ENCODE data around the gene LRRC43. TPM values are rescaled to one million over a fixed set of nuclear protein-coding genes. Genes with fewer than 3 reads are reported as not detected.

Gene LRRC43
- total RNA-seq, 2 donors from 2014 or later = 2.3 TPM; not detected in 1

DNA sequence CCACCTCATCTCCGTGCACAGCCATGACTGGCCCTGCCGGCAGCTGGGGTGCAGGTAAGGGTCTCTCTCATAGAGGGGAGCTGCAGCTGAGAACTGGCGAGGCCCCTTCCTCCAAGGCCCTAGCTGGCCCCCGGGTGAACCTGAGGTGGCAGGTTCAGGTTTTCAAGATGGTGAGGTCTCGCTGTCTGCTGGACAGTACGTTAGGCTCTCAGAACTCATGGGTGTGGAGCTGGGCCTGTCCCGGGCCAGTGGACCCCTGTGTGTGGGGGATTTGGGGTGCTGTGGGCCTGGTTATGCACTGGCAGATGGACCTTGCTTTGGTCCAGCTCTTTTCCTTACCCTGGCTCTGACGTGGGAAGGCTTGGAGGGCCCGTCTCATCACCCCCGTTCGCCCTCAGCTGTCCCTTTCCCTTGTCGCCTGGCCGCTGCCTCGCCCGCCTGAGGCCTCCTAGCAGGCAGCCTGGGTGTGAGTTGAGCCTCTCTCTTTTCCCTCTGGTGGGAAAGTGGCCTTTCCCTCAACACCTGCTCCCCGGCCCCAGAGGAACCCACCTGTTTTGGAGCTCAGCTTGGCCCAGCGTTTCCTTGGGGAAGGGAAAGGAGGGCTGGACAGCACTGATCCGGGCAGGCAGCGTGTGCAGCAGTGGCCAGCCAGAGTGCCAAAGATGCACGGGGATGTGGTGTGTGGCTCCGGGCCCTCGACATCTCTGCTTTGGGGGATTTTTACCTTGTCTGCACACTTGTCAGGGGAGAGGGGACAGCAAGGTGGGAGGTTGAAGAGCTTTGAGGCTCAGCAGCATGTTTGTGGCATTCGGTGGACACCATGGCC, 37.2 kb upstream of the LRRC43 start:
- Histone ChIP-seq H3K9me3 (no peaks in the 10 kb centered on the region), H3K27ac (no peak overlapping the region), H3K4me1 (no peaks in the 10 kb centered on the region), H3K4me3 (no peak overlapping the region), H3K27me3 (no peaks in the 10 kb centered on the region), H3K36me3 (replicated peaks in 1 of 2; ENCODE audit: insufficient read depth in 1 of 2, low read depth in 2 of 2) (peaks cover 10 to 21% of the 10 kb centered on the region in 2 donors)
- DNase-seq (no peak), ATAC-seq (no peak)
- intact Hi-C loops (cut with DNase I) = no loop called here
- WGBS, 2 donors = 84 to 85% methylated on average over 18 to 23 of the region's 23 CpGs
- TF ChIP-seq, protein P1, sequence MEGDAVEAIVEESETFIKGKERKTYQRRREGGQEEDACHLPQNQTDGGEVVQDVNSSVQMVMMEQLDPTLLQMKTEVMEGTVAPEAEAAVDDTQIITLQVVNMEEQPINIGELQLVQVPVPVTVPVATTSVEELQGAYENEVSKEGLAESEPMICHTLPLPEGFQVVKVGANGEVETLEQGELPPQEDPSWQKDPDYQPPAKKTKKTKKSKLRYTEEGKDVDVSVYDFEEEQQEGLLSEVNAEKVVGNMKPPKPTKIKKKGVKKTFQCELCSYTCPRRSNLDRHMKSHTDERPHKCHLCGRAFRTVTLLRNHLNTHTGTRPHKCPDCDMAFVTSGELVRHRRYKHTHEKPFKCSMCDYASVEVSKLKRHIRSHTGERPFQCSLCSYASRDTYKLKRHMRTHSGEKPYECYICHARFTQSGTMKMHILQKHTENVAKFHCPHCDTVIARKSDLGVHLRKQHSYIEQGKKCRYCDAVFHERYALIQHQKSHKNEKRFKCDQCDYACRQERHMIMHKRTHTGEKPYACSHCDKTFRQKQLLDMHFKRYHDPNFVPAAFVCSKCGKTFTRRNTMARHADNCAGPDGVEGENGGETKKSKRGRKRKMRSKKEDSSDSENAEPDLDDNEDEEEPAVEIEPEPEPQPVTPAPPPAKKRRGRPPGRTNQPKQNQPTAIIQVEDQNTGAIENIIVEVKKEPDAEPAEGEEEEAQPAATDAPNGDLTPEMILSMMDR (IDR thresholded peaks at IDR 0.05) = no peak
- TF ChIP-seq POLR2A (IDR thresholded peaks at IDR 0.05) = no peak

DNA sequence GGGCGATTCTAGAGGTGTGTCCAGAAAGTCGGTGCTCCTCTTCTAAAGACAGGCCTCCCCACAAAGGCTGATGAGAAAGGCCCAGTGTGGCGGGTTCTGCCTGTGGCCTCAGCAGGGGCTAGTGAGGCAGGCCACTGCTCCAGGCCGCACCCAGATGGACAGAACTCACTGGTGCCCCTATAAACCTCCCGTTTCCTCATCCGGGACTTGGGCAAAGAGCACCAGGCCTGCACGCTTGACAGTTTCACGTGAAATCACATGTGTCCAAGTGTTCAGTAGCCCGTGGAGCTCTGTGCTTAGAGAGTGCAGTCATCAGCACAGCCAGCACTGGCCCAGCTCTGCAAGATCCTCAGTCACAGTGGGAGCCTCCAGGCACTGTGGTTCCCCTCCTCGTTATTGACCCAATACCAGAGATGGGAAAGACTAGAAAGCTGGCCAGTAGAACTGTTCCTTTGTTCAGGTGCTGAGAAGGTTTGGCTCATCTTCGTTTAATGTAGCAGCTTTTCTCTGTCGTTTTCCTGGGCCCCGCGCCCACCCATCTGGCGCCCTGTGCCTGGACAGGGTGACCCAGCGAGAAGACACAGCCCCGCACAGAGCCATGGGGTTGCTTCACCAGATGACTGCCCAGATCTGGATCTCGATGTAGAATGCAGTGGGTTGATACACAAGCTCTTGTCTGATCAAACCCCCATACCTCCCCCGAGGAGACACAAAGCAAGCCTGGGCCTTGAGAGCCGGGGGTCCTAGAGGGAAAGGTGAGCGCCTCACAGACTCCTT, 35.2 kb upstream of the LRRC43 start:
- H3K4me1 ChIP-seq = no peaks in the 10 kb centered on the region
- DNase-seq (no peak), ATAC-seq (no peak)
- no peaks in the 10 kb centered on the region for H3K27me3 ChIP-seq
- no peak for TF ChIP-seq POLR2A (IDR thresholded peaks at IDR 0.05)
- TF ChIP-seq, protein P1 (IDR thresholded peaks at IDR 0.05) = no peak
- peaks cover 0 to 4% of the 10 kb centered on the region in 2 donors for H3K36me3 ChIP-seq (replicated peaks in 1 of 2; ENCODE audit: insufficient read depth in 1 of 2, low read depth in 2 of 2)
- 73 to 75% methylated on average over 15 to 21 of the region's 21 CpGs for WGBS, 2 donors
- H3K4me3 ChIP-seq = no peak overlapping the region
- intact Hi-C loops (cut with DNase I) = no loop called here
- no peak overlapping the region for H3K27ac ChIP-seq
- H3K9me3 ChIP-seq = no peaks in the 10 kb centered on the region

DNA sequence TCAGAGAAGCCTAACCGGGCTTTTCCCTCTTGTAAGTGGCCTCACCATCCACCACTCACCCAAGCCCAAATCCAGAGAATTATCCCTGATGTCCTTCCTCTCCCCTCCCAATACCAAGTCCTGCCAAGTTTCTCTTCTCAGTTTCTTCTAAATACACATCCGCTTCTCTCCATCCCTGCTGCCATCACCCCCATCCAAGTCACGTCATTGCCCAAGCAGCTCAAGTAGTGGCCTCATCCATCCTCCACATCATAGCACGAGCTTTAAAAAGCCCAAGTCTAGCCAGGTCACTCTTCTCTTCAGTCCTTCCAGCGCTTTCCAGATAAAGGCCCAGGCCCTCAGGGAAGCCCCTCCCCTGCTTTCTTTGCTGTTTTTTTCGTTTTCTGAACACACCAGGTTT, 34.3 kb upstream of the LRRC43 start:
- Histone ChIP-seq H3K27me3 (no peaks in the 10 kb centered on the region), H3K4me1 (no peaks in the 10 kb centered on the region), H3K4me3 (no peak overlapping the region), H3K9me3 (no peaks in the 10 kb centered on the region), H3K27ac (no peak overlapping the region), H3K36me3 (replicated peaks in 1 of 2; ENCODE audit: insufficient read depth in 1 of 2, low read depth in 2 of 2) (no peaks in the 10 kb centered on the region)
- intact Hi-C loops (cut with DNase I) = no loop called here
- ATAC-seq = no peak
- WGBS, 2 donors = 55% methylated on average over 6 of the region's 6 CpGs
- DNase-seq = no peak
- TF ChIP-seq, protein P1 (IDR thresholded peaks at IDR 0.05) = no peak
- no peak for TF ChIP-seq POLR2A (IDR thresholded peaks at IDR 0.05)

DNA sequence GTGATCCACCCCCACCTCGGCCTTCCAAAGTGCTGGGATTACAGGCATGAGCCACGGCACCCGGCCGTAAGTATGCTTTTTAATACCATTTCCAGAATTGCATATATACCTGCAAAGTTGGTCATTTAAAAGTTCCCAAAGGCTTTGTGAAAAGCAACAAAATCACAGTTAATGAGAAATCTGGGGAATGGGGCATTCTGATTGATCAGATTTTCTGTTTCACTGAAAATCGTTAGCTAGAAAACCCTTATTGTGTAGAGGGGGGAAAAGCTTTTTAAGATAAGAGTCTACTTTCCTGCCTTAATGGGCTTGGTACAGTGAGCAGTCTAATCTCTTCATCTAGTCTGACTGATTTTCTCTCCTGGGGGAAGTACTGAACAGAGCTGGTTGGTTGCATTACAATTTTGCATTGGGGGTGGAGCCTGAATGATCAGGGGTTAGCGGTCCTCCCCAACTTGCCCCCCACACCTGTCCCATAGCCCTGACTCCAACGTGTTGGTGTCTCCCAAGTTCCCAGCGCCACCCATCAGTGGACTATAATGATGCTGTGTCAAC, 32.7 kb upstream of the LRRC43 start:
- TF ChIP-seq POLR2A (IDR thresholded peaks at IDR 0.05) = no peak
- TF ChIP-seq, protein P1 (IDR thresholded peaks at IDR 0.05) = no peak
- Histone ChIP-seq H3K4me1 (no peaks in the 10 kb centered on the region), H3K27me3 (no peaks in the 10 kb centered on the region), H3K27ac (no peak overlapping the region), H3K4me3 (no peak overlapping the region), H3K36me3 (replicated peaks in 1 of 2; ENCODE audit: insufficient read depth in 1 of 2, low read depth in 2 of 2) (no peaks in the 10 kb centered on the region), H3K9me3 (no peaks in the 10 kb centered on the region)
- DNase-seq (no peak), ATAC-seq (no peak)
- intact Hi-C loops (cut with DNase I) = no loop called here
- 62 to 71% methylated on average over 8 of the region's 8 CpGs for WGBS, 2 donors
